IPS-11a (cell line): ENCODE results near the gene MXRA8.
"Not testable (repeated sequence)": the region's sequence is repeated elsewhere in the genome, so short reads cannot be mapped to it uniquely, and the experiment has no call there.

Experiments
- H3K4me3 ChIP-seq: one replicate; pipeline ENCODE4 v1.5.1; 2013; ENCODE audit warnings: low read depth, low read length, control low read depth

The MXRA8 gene

GRCh38 chr1:1370094-1370493 is 11.7 kb upstream of the MXRA8 start:
- H3K4me3 ChIP-seq = not testable (repeated sequence)

DNA sequence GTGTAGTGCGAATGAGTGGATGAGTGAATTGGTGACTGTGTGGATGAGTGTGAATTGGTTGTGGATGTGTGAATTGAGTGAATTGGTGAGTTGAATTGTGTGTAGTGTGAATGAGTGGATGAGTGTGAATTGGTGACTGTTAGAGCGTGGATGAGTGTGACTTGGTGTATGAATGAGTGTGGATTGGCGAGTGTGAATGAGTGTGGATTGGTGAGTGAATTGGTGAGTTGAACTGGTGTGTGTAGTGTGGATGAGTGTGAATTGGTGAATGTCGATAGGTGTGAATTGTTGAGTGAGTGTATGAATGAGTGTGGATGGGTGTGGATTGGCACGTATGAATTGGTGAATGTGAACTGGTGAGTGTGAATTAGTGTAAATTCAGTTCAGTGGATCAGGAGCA is 9.0 kb upstream of the MXRA8 start:
- H3K4me3 ChIP-seq = no peak overlapping the region

- no peak overlapping the region for H3K4me3 ChIP-seq
These were observed 8.3 kb upstream of the MXRA8 start for GRCh38 chr1:1366699-1367066.

- H3K4me3 ChIP-seq = no peak overlapping the region
These were observed 7.7 kb upstream of the MXRA8 start for GRCh38 chr1:1365875-1366698.

- H3K4me3 ChIP-seq = no peak overlapping the region
These were observed 5.9 kb upstream of the MXRA8 start for GRCh38 chr1:1364266-1364665.

GRCh38 chr1:1361982-1362423 is 3.6 kb upstream of the MXRA8 start:
- no peak overlapping the region for H3K4me3 ChIP-seq

GRCh38 chr1:1361233-1361981 is 3.1 kb upstream of the MXRA8 start:
- no peak overlapping the region for H3K4me3 ChIP-seq

GRCh38 chr1:1360506-1361169 is 2.3 kb upstream of the MXRA8 start:
- no peak overlapping the region for H3K4me3 ChIP-seq

DNA sequence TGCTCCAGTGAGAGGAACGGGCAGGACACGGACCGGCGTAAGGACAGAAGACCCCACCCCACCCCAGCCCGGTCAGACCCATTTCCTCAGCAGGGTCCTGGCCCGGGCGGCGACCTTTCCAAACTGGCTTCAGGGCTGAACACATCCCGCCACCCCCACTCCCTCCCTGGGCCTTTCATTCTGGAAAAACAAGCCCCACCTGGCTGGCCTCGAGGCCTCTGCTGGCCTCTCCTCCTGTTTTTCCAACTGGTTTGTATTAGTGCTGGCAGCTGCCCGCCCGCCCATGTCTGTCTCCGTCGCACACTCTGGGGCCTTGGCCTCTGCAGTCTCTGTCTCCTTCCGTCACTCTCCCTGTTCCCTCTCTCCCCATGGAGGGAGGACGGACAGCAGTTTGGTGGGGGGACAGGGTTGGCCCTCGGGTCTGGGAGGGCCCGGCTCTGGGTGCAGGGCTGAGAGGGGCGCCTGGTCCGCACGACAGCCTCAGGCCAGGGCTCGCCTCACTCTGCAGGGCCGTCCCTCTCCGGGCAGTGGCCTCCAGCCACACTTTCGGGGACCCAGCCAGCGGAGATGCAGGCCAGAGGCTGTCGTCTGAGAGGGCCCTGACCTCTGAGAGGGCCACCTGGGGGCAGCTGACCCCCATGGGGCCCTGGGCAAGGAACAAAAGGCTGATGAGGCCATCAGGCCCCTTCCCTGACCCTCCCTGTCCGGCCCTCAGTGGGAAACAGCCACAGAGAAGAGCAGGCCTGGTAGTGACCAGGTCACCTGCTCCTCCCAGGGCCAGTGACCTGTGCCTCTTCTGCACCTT is 1.5 kb upstream of the MXRA8 start:
- H3K4me3 ChIP-seq = no peak overlapping the region

DNA sequence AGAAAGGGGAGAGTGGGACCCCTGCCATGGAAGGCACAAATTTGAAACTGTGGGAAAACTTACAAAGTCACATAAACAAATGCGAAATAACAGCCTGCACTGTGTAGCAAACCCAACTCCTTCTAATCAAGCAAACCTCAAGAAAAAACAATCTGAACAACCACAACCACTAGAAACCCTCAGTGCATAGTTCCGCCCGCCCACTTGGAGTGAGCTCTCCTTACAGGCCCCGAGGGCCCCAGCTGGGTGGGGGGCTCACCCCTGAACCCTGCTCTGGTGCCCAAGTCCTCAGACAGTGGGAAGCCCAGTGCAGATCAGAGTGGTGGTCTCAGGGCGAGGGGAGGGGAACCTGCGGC is 931 bp upstream of the MXRA8 start:
- H3K4me3 ChIP-seq = no peak overlapping the region

- H3K4me3 ChIP-seq = peak overlapping the region; percentile 17
These were observed 403 bp downstream of the MXRA8 start for GRCh38 chr1:1357871-1358432.

DNA sequence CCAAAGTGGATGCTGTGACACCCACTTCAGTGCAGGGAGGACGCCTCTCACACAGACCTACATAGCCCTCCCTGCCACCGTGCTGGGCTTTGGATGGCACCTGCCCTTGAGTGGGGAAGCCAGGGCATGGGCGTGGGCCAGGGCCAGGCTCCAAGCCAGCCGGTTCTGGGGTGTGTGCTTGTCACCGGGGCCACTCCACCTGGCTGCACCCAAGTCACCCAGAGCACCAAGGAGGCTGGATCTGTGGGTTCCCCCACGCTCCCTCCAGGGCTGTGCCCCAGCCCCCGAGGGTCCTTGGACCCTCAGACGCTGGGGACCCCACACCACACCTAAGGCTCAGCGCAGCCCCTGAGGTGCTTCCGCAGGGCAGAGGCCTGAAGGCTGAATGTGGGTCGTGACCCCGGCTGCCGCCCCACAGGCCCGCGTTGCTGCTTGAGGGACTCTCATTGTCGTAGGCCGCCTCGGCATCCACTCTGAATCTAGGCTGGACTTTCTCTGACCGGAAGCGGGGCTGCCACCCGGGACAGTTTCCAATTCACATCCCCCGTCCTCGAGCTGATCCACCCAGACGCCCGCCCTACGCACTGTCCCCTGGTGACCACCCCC is 1.5 kb downstream of the MXRA8 start:
- H3K4me3 ChIP-seq = no peak overlapping the region

- no peak overlapping the region for H3K4me3 ChIP-seq
These were observed 2.1 kb downstream of the MXRA8 start for GRCh38 chr1:1356166-1356795.

DNA sequence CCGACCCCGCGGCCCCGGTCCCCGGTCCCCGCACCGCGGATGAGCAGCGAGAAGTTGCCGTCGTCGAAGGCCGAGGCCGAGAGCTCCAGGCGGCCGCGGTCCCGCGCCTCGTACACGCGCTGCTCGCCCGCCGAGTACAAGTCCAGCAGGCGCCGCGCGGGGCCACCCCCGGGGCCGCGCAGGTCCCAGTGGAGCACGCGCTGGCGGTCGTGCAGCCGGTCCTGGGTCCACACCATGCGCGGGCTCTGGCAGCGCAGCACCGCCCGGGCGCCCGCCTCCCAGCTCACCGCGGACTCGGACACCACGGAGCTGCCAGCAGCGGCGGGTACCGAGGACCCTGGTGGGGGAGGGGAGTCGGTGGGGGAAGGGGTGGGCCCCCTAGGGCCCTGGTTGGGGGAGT is 2.9 kb downstream of the MXRA8 start:
- H3K4me3 ChIP-seq = no peak overlapping the region

- no peak overlapping the region for H3K4me3 ChIP-seq
These were observed 3.8 kb downstream of the MXRA8 start for GRCh38 chr1:1354271-1355247.

- no peak overlapping the region for H3K4me3 ChIP-seq
These were observed 4.8 kb downstream of the MXRA8 start for GRCh38 chr1:1353389-1354151.

GRCh38 chr1:1352786-1353388 is 5.5 kb downstream of the MXRA8 start:
- H3K4me3 ChIP-seq = no peak overlapping the region
